Limb (tissue), 2 donors: ENCODE measurements around the gene PCK1.
A peak's percentile ranks its signal among the peaks of the same experiment; 100 is the strongest.

Source experiments
- DNase-seq, 2 donors: peaks; one replicate each; pipeline ENCODE4 v3.0.0-alpha.2; 2016; ENCODE audit errors: extremely low spot score in 2 of 2

Gene PCK1

DNA sequence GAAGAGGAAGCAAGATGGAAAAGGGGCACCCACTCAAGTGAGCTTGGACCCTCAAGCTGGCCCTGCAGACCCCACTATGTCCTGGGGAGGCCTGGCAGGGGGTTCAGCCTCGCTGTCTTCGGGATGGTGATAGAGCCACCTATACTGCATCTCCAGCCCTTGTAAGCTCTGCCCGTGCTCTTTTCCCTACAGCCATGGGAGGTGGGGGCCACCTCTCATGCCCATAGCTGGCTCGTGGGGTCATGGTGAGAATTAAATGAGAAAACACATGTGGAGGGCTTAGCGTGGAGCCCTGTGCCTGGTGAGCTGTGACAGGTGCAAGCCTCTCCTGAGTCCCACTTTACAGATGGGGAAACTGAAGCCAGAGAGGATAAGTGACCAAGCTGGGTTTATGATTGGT, 27.7 kb downstream of the PCK1 start:
- no peak for DNase-seq

DNA sequence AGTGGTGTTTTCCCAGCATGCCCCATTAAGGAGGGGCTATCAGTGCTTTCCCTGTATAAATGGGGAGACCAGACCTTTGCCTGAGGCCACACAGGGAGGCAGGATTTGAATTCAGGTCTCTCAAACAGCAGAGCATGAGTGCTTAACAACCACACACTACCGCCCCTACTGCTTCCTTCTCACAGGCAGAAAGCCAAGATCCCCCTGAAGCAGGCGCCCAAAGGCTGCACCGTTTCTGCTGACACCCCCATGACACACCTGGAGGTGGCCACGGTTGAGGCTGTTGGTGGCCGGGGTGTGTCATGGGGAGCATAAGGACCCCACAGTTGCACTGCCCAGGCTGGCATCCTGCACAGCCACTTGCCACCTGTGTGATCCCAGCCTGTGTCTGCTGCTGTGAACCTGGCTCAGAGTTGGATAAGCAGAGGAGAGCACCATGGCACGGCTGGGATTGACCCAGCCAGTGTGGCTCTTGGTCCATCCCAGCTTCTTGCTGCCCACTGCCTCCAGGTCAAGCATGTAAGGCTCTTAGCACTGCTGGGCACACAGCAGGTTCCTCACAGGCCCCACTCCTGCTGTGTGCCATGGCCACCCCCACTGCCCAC, 28.3 kb downstream of the PCK1 start:
- DNase-seq, result no peak

GRCh38 chr20:57589728-57590484, 29.0 kb downstream of the PCK1 start:
- no peak for DNase-seq

DNA sequence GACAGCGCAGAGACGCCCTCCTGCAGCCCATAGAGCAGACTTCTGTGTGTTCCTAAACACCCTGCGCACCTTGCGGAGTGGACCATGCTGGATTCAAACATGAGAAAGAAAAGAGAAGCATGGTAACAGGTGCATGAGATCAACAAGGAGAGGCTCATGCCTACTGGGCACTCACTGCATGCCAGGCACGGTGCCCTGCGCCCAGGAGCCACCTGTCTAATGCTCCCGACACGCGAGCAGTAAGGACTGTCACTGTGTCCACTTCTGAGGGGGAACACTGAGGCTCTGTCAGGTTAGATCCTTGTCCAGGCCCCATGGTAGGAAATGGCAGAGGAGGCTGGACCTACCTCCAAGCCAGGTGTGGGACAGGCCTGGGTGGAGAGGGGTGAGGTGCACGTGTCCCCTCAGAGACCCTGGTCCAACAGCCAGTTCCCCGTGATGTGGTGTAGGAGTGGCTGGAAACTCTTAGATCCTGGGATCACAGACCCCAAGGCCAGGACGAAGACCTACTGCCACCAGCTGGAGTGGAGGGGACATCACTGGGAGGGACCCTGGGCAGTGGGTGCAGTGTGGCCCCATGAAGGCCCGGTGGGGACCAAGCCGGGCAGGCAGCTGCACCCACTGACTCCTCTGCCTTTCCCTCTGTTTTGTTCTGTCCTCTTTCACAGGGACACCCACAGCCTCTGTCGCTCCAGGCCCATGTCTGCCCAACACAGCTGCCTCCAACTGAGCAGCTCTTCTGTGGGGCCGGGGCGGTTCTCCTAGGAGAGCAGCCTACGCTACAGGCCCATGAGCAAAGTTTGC, 29.8 kb downstream of the PCK1 start:
- no peak for DNase-seq

- DNase-seq, result no peak
These were observed 30.6 kb downstream of the PCK1 start for GRCh38 chr20:57591289-57592229.

- DNase-seq, result no peak
These were observed 31.6 kb downstream of the PCK1 start for GRCh38 chr20:57592263-57593092.

GRCh38 chr20:57593134-57593886, 32.4 kb downstream of the PCK1 start:
- no peak for DNase-seq

DNA sequence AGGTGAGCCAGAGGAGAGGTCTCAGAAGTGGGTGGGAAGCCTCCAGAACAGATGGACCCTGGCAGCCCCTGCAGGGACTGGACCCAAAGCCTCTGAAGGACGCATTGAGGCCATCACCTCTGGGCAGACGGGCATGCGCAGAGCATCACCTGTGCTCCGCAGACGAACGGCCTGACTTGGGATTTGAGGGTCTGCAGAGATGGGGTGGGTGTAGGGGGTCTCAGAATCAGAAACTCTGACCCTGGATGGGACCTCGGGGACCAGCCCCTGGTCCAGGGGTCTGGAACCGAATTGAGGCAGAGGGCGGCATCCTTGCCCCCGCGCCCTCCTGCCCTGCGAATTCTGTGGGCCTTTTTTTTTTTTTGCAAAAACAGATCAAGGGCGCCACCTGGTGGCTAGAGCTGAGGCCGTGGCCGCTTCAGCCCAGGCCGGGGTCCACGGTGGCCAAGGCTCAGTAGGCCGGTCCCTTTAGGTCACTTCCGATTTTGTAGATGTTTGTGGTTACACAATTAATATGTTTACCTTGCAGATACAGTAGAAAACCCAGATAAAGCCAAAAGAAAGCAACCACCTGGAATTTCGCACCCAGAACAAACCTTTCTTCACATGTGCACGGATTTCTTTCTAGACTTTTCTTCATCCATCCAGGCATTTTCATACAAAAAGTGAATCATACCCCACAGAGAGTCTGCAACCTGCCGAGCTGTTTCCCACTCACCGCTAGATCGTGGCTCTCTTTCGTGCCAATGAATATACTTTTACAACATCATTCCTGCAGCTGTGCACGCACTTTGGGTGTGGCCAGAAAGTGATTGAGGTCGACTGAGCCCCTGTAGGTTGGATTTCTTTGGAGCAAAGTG, 33.4 kb downstream of the PCK1 start:
- peak in 1 of 2 donors; percentile 83 for DNase-seq

GRCh38 chr20:57595041-57596030, 34.4 kb downstream of the PCK1 start:
- DNase-seq, result no peak

DNA sequence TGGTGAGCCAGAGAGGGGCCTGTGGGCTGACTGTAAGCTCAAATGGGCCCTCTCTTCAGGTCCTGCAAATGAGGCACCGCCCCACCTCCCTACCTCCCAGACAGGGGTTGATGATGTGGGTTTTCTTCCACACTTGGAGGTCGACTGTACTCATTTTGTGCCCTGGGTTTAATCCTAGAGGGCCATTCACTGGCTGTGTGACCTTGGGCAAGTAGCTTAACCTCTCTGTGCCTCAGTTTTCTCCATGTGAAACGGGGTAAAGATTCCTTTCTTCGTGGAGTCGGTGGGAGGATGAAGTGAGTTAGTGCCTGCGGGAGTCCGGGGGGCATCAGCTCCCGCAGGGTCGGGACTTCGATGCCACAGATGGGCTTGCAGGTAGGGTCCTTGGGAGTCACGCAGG, 35.4 kb downstream of the PCK1 start:
- DNase-seq, result no peak

DNA sequence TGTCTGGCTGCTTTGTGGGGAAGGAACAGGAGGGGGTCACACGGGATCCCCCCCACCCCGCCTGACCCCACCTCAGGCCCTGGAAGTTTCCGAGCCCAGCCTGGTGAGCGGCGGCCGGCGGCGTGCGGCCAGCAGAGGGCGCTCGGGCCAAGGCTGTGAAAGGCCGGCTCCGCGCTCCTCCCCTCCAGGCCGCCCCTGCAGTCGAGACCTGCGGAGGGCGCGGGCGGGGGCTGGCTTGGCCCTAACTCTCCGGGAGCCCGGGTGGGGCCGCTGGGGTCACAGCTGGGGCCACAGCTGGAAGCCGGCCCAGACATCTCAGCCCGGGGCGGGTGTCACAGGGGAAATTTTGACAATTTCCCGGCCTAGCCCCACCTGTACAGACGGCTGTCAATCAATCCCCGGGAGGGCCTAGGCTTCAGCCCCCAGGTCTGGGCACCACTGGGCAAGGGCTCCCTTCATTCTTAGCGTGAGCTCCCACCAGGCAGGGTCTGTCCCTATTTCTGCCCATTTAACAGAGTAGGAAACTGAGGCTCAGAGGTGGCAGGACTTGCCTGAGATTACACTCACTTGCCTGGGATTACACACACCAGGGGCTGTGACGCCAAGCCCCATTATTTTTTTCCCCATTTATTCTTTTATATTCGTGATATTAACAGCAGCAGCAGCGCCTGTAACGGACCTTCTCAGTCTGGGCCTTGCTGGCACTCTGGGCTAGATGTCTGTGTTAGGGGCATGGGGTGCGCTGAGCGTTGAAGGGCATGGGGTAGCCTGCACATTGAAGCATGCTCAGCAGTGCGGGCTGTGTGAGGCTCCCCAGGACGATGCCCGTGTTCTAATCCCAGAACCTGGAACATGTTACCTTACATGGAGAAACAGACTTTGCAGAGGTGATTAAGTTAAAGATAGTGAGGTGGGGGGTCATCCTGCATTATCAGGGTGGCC, 36.4 kb downstream of the PCK1 start:
- peak; percentile 69 to 89 for DNase-seq

- DNase-seq, result no peak
These were observed 37.1 kb downstream of the PCK1 start for GRCh38 chr20:57598060-57598459.

DNA sequence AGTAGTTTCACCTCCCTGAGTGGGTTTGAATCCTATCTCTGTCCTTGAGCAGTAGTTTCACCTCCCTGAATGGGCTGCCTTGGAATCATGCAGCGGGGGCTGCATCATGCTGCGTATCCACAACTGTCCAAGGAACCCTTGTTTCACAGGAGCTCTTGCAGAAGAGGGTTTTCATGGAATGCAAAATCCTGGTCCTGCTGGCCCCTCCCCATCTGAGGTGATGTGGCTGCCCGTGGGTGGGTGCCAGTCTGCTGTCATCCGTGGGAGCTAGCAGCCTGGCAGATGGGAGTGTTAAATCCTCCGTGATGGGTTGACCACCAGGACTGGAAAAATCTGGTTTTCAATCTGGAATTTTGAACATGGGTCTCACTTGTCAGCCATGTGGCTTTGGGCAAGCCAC, 37.6 kb downstream of the PCK1 start:
- no peak for DNase-seq

DNA sequence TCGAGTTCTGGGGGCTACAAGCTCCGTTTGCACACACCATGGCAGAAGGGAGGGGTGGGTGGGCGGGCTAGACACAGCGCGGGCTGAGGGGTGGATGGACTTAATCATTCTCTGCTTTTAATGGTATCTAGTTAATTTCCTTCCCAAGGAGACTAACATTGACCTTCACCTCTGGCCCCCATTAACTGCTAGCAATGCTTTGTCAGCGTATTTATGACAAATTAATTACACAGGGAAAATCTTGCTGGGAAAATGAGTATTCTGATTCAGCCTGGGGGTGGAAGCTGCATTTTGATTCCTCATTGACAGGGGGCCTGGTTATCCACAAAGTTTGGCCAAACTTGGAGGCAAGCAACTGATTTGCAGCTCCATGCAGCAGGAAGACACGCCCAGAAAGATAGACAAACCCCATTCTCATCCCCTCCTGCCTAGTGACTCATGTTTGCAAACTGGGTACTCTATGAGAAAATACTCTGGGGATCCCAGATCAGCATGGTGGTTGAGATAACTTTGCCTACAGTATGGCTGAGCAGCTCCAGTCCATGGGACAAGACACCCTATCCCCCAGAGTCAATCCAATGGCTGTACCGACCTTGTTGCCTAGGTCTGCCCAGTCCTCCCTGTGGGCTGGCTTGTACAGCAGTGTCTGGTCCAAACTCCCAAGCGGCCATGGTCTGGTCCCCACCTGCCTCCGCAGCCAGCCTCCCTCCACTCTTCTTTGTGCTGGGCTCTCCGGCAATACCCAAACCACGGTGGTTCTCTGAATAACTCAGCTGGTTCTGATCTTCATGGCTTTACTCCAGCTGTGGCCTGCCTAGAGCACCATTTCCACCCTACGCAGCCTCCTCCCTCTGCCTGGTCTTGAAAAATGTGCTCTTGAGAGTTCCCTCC, 39.7 kb downstream of the PCK1 start:
- DNase-seq, result no peak

DNA sequence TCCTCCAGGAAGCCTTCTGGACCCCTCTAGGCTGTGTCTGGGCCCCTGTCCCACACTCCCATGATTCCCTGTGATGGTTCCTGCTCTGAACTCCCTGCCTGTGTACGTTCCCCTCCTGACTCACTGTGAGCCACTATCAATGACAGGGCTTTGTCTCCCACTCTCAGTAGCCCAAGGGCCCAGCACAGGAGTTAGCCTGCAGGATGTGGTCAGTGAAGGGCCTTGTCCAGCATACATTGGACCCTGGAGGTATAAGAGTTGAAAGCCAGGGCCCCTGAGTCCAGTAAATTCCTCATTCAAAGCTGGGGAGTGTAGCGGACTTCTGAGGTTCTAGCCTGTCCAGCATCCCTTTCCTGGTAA, 40.3 kb downstream of the PCK1 start:
- no peak for DNase-seq

DNA sequence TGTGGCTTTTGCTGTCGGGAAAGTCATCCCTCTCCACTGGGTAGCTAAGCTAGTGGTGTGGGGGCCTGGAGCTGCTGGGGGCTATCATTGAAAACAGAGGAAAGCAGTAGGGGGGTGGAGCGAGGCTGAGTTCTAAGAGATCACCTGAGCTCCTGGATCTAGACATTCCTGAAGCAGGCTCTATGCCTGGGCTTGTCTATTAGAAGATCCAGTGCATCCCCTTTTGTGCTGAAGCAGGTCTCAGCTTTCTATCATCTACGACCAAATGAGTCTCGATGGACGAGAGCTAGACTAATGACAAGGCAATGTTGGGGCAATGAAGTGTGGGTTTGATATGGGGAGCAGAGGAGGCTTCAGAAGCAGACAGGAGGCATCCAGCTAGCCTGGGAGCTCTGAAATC, 40.8 kb downstream of the PCK1 start:
- no peak for DNase-seq
